GM12891 (cell line): ENCODE measurements around the gene RHBDL1.

Experiments
- POLR2A ChIP-seq: IDR thresholded peaks from 2 replicates; pipeline ENCODE4 v1.6.1; 2011; ENCODE audit warnings: low read depth, low read length, control low read depth
- POLR2AphosphoS5 ChIP-seq: IDR thresholded peaks from 2 replicates; pipeline ENCODE4 v1.6.1; 2011; ENCODE audit warnings: low read depth, low read length, control low read depth
- POU2F2 ChIP-seq: IDR thresholded peaks from 2 replicates; pipeline ENCODE4 v1.6.1; 2011; ENCODE audit warnings: low read depth, mild to moderate bottlenecking, control low read depth, low read length, moderate library complexity
- SPI1 ChIP-seq: IDR thresholded peaks from 2 replicates; pipeline ENCODE4 v1.6.1; 2011; ENCODE audit warnings: low read depth, low read length, control low read depth
- TAF1 ChIP-seq: IDR thresholded peaks from 2 replicates; pipeline ENCODE4 v1.6.1; 2011; ENCODE audit warnings: low read depth, low read length, control low read depth

- no peak for TF ChIP-seq POLR2A
- no peak for TF ChIP-seq POLR2AphosphoS5
- TF ChIP-seq POU2F2, result no peak
- no peak for TF ChIP-seq SPI1
- no peak for TF ChIP-seq TAF1
Observed at GRCh38 chr16:710500-711075, 35.1 kb downstream of the RHBDL1 start.
